LHCN-M2 (cell line): Measurements from ENCODE around the gene DCN. TPM values are rescaled to one million over a fixed set of nuclear protein-coding genes. Genes with fewer than 3 reads are reported as not detected.

Source experiments
- DNase-seq: peaks from one replicate; pipeline ENCODE4 v3.0.0-alpha.2; 2012; ENCODE audit warnings: low read depth
- total RNA-seq: library from RNA; depleted of rRNA; stranded (reverse); fragments of >200 nt; gene quantifications from 2 replicates; pipeline ENCODE4 v1.2.3, GENCODE V29; 2014

The DCN gene
- total RNA-seq, 1 experiment from 2014 or later, result 478 TPM

- DNase-seq, result no peak
These were observed 43.3 kb downstream of the DCN start for GRCh38 chr12:91139286-91139685.

- peak; percentile 53 for DNase-seq
These were observed 44.2 kb downstream of the DCN start for GRCh38 chr12:91138337-91138920.

- peak; percentile 80 for DNase-seq
These were observed 48.7 kb downstream of the DCN start for GRCh38 chr12:91133871-91134270.

DNA sequence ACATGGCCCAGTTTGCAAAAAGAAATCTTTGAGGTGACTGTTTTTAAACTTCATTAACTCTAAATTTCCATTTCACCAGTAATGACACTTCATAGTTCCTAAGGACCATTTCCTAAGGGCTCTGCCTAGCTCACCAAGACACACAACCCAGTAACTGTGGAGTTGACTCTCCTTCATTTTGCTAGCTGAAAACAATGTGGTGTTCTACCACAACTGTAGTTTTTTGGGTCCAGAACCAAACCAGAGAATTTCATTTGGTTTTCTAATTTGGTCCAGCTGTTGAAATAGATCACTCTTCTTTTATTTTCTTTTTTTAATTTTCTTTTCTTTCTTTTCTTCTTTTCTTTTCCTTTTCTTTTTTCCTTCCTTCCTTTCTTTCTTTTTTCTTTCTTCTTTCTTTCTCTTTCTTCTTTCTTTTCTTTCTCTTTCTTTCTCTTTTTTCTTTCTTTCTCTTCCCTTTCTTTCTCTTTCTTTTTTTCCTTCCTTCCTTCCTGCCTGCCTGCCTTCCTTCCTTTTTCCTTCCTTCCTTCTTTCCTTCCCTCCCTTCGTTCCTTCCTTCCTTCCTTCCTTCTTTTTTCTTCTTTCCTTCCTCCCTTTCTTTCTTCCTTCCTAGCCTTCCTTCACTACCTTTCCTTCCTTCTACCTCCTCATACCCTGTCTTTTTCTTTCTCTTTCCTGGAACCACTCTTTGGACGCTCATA lies 52.8 kb downstream of the DCN start:
- DNase-seq, result no peak

DNA sequence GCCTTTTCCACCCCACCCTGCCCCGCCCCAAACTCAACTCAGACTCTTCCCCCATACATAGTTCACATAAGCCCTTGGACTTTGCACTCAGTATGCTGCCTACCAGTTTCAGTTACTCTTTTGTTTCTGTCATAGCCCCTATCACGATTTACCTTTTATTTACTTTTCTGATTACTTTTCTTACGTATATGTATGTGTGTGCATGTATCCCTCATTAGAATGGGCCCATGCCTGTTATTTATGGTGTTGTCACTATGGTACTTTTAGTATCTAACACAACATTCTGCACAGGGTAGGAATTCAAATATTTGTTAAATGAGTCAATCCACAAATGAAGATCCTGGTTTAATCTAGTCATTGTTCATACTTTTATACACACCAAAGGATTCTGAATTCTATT lies 54.9 kb downstream of the DCN start:
- peak; percentile 80 for DNase-seq

DNA sequence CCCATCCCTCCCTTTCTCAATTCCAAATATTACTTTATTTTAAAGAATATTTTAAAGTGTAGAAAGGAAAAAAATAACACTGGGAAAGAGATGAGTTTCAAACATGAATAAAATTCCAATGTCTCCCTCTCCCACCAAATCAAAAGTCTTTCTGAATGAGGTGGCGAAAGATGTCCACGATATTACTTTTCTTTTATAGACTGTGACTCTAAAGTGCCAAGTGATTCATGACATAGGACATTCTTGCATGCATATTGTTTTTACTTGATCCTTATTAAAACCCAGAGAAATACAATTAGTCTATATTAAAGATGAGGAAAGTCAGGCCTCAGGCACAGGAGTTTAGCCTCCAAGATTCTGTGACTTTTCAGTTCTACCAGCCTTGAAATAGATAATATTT lies 55.3 kb downstream of the DCN start:
- DNase-seq, result peak; percentile 49

- peak; percentile 50 for DNase-seq
These were observed 56.1 kb downstream of the DCN start for GRCh38 chr12:91126516-91126915.

DNA sequence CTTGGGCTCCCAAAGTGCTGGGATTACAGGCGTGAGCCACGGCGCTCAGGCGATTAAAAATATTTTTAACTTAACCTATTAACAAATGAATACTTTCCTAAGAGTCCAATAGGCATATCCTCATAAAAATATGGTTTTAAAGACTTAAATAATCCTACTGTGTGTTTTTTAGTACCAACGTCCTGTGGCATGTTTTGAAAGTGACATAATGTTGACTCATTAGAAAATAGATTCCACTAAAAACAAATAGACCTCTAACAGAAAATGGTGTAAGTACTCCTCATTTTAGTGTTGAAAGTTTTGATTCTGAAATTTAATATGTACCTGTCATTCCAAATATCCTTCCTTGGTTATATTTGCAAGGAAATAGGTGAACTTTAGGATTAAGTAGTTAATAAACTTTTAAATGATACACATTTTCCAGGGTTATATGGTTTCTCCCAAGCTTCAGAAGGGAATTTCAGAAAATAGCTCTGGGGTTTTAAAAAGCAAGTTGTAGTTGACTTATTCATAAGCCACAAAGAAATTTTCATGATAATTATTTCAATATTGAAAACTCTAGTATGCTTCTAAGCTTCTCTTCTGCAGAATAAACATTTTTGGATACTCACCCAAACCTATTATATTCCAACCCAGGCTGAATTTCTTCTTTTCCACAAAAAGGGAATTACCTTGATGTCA lies 59.2 kb downstream of the DCN start:
- peak; percentile 68 for DNase-seq

DNA sequence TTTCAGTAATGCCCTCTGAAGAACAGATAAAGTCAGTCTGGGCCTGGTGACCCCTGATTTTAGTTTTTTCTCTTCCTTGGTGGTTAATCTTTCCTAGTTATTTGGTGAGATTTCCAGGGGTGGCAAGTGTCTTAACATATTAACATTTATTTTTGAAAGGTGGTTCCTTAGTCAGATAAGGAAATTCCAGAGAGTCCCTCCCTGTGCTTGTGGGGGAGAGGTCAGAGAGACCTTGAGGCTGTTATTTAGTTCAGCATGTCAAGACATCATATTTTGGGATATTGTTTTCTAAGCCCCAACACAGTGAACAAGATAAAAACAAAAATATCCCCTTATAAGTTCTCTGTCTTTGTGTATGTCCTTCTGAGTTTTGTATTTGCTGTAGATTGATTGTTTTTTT lies 61.8 kb downstream of the DCN start:
- no peak for DNase-seq

DNA sequence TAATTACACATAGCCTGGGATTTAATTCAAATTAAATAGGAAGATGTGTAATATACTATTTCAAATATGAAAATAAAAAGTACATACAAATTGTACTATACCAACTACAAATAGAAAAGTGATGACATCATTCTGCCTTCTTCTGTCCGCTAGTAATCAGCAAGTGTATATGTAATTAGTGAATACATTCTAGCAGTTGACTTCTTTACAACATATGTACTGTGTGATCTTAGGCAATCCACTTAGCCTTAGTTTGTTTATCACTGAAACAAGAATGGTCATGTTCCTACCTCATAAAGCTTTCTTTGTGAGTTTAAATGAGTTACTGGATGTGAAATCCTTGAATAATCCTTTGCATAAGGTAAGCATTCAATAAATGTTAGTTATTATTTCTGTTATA lies 63.5 kb downstream of the DCN start:
- DNase-seq, result no peak

DNA sequence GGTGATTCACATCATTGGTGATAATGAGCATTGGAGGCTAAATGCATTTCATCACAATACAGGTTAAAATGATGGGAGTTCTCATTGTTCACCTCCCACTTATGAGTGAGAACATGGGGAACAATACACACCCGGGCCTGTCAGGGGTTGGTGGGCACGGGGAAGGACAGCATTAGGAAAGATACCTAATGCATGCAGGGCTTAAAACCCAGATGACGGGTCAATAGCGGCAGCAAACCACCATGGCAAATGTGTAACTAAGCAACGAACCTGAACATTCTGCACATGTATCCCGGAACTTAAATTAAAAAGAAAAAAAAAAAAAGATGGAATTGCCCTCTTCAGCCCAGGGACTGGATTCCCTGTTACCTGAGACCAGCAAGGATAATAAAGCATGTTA lies 69.0 kb downstream of the DCN start:
- no peak for DNase-seq

- DNase-seq, result no peak
These were observed 71.0 kb downstream of the DCN start, which contains the start of gene LUM for GRCh38 chr12:91111366-91112325. Gene LUM (minus strand): TSS chr12:91111494. CDS start chr12:91108979, 2,515 bp downstream.

GRCh38 chr12:91110311-91110924 lies 72.2 kb downstream of the DCN start:
- DNase-seq, result no peak

- no peak for DNase-seq
These were observed 72.9 kb downstream of the DCN start for GRCh38 chr12:91109581-91110310.

DNA sequence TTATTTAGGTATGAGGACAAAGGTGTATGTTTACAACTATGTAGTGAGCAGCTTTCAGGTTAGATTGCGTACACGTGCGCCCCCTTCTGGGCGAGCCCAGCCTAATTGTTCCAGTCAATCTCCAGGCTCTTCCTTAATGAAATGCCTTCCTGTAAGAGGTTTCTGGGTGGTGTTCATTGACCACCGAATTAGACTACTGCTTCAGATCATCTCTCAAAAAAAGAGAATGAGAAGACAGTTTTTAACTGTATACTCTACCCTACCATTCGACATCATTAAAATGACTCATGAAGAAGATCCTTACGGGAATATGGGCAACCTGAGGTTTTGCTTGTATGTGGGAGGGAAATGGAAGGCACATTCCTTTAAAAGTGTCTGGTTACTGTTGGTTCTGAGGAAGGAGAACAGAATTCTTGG lies 73.5 kb downstream of the DCN start:
- peak; percentile 77 for DNase-seq

DNA sequence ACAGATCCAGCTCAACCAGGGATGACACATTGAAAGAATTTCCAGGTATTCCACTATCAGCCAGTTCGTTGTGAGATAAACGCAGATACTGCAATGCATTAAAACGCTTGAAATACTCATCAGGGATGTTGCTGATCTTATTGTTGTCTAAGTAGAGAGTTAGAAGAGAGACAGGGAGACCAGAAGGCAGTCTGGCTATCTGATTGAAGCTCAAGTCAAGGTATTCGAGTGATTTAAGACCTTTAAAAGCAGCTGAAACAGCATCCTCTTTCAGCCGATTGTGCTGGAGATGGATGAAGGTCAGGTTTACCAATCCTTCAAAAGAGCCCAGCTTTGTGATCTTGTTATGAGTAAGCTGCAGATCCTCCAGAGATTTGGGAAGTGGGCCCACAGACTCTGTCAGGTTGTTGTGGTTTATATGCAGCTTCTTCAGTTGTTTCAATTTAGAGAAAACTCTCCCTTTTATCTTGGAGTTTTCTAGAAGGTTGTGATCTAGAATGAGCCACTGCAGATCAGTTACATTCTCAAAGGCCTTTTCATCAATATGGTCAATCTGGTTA lies 74.3 kb downstream of the DCN start:
- no peak for DNase-seq

DNA sequence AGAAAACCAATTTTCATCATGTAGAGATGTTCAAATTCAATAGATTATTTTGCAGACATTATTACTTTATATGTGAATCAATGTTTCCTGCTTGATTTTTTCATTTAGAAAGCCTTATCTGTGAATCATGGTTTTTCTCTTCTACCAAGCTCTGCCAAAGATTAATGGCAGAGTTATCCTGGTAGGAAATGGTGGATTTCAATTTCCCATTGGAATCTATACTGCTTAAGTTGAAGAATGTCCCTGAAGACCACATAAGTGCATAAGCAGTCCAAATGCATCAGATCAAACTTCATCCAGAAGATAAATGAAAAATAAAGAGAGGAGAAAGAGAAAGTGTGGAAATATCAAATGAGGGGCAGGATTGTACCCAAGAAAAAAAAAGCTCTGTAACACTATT lies 76.3 kb downstream of the DCN start:
- no peak for DNase-seq

GRCh38 chr12:91105807-91106206 lies 76.8 kb downstream of the DCN start:
- DNase-seq, result no peak

DNA sequence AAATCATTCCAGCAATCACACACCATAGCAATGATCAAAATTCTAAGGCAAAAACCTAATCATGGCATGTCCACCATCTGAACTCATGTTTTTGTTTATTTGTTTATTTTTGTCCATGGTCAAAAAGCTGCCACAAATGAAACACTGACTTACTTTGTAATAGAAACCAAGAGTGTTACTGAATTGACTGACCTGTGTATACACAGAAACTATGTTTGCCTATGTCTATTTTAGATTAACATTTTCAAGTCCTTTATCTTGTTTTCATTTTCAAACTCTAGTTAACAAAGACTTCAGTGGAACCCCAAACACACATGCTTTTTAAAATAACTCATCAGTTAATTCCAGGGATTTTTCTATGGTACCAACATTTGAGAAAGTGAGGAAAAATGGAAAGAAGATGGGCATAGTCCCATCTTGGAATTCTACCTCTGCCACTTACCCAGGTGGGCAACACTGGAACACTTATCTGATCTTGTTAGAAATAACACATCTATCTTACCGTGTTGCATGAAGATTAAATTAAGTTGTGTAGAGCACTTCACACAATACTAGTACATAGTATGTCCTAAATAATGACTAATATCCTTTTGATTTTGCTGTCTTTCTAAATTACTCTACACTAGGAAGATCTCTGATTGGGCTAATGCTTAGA lies 77.7 kb downstream of the DCN start:
- no peak for DNase-seq

DNA sequence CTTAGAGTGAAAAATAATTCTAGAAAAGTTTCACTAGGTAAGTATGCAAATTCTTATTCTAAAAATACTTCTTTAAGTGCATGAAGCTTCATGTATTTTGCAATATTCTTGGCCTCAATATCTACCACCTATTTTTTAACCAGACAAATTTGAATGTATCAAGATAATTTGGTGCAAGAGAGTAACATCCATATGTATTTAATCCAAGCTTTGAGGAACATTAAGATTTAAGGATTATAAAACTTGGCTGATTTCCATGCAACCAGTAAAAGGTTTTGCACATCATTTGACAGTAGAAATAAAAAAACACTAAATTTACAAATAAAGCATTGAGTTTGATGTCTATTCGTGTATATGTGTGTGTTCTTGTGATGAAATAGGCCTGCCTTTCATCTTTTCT lies 79.0 kb downstream of the DCN start:
- DNase-seq, result no peak
